ENCODE data around the gene CYFIP2. TPM values are rescaled to one million over a fixed set of nuclear protein-coding genes. Genes with fewer than 3 reads are reported as not detected.

The CYFIP2 gene
- polyA plus RNA-seq, 1 donor from 2014 or later: 366 TPM

DNA sequence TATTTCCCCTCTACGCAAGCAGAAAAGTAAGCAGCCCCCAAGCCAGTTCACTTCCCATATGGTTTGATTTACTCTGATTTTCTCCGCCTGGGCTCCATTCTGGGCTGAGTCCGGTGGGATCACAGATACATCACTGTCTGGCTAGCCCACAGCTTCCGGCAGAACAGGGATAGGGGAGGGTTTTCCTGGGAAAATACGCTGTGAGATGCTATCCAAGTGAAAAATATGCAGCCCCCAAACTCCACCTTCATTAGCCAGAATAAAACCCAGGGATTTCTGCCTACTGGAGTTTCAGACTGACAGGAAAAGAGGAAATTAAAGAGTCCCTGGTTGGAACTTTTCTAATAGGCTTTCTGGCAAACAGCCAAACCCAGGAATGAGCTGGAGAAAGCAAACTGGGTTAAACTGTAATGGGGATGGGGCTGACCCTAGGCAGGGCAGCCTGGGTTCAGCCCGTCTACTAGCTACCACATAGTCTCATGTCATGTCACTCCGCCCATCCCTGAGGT lies 177.2 kb downstream of the CYFIP2 start:
- H3K27ac Mint-ChIP-seq: no peak overlapping the region
- no peak overlapping the region for H3K4me3 Mint-ChIP-seq
- H3K36me3 Mint-ChIP-seq: peaks cover 2% of the 10 kb centered on the region
- H3K27me3 Mint-ChIP-seq: peaks cover 1% of the 10 kb centered on the region
- peaks cover 0 to 2% (median 0%) of the 10 kb centered on the region in 3 donors for H3K4me1 Mint-ChIP-seq
- H3K9me3 Mint-ChIP-seq: no peaks in the 10 kb centered on the region

- H3K9me3 Mint-ChIP-seq: no peaks in the 10 kb centered on the region
- H3K4me3 Mint-ChIP-seq: no peak overlapping the region
- H3K27me3 Mint-ChIP-seq: peaks cover 1% of the 10 kb centered on the region
- H3K36me3 Mint-ChIP-seq: peaks cover 2% of the 10 kb centered on the region
- no peak overlapping the region for H3K27ac Mint-ChIP-seq
- peaks cover 0 to 2% (median 0%) of the 10 kb centered on the region in 3 donors for H3K4me1 Mint-ChIP-seq
Observed at GRCh38 chr5:157444224-157444623, 178.3 kb downstream of the CYFIP2 start.

Other genes starting within 250 kb of the CYFIP2 start
- not detected for gene HAVCR1, start 207.0 kb upstream of the CYFIP2 start, polyA plus RNA-seq
- gene HAVCR2, start 157.1 kb upstream of the CYFIP2 start, polyA plus RNA-seq: 1.8 TPM
- 18.6 TPM for gene MED7, start 123.3 kb upstream of the CYFIP2 start, polyA plus RNA-seq
- gene GARIN3, start 99.9 kb upstream of the CYFIP2 start, polyA plus RNA-seq: not detected
- gene ITK, start 85.3 kb upstream of the CYFIP2 start, polyA plus RNA-seq: 5.6 TPM
- gene NIPAL4, start 194.1 kb downstream of the CYFIP2 start, polyA plus RNA-seq: 2.2 TPM

All from IgD-negative memory B cell (primary cell).